Activated CD4-positive, alpha-beta T cell treated with anti-CD3 and anti-CD28 coated beads, Interleukin-2, amount 50 U/mL, for 24 hours (primary cell): ENCODE data around the gene WDR18.

Experiments used
- DNase-seq, 2 donors: peaks; one replicate each; pipeline ENCODE4 v3.0.0-alpha.2; 2020; ENCODE audit warnings: low read depth in 1 of 2, low spot score in 1 of 2

Gene WDR18

DNA sequence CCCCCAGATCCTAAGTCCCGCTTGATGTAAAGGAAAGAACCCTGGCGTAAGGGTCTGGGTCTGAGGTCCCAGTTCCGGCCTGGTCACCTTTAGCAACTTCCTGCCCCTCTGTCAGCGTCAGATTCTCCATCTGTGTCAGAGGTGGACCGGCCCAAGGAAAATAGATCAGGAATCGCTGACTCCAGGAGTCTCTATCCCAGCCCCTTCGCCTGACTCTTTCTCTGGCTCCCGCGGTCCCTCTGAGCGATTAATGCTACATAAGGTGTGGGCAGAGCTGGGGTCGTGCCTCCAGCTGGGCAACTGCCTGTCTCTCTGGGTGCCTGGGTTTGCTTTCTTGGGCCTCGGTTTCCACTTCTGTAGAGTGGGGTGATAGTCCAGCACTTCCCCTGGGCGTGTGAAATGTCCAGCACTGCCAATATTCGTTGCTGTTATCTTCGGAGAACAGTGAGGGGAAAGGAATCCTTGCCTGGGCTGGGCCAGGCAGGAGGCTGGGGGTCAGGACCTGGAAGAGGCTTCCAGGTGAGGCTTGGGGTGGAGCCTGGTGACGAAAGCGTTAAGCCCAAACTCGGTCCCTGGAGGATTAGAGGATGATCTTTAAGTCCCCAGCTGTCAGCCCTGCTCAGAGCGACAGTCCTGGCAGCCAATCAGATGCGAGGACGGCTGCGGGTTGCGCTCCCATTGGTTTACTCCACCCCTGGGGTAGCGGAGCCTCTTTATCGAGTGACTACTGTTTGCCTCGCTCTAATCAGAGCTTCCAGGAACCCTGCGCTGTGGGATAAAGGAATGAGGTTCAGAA lies 56.5 kb downstream of the WDR18 start:
- peak; percentile 70 to 86 for DNase-seq

GRCh38 chr19:1041272-1041834 lies 57.2 kb downstream of the WDR18 start:
- no peak for DNase-seq

GRCh38 chr19:1041835-1042685 lies 57.9 kb downstream of the WDR18 start:
- no peak for DNase-seq

- DNase-seq: no peak
Observed at GRCh38 chr19:1042689-1043511, 58.8 kb downstream of the WDR18 start.
